Activated CD8-positive, alpha-beta memory T cell treated with anti-CD3 and anti-CD28 coated beads for 24 hours (primary cell): ENCODE data around the gene MAPKAPK2.

Experiments
- DNase-seq: peaks from one replicate; pipeline ENCODE4 v3.0.0-alpha.2; 2020

MAPKAPK2 gene

DNA sequence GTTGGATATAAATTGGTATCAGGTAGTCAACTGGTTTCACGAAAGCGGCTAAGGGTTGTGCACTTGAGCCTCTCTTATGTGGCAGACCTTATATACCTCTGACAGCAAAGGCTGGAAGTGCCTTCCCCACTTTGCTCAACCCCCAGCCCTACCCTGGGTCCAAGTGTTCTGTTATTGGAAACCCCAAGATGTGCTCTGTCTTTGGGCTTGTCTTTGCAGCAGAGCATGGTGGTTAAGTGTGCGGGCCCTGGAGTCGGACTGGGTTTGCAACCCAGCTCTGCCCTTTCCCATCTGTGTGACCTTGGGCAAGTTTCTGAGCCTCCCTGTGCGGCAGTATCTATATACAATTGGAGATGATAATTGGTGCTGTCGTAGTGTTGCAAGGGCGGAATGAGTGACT, 98.8 kb downstream of the MAPKAPK2 start:
- DNase-seq: peak; percentile 60
